Jurkat, Clone E6-1 (cell line): ENCODE results near the gene CFAP77.
A peak's percentile ranks its signal among the peaks of the same experiment; 100 is the strongest.
"Not testable (repeated sequence)": the region's sequence is repeated elsewhere in the genome, so short reads cannot be mapped to it uniquely, and the experiment has no call there.

Source experiments
- DNase-seq: peaks from one replicate; pipeline ENCODE4 v3.0.0-alpha.2; 2011; ENCODE audit warnings: low read depth, low spot score
- H3K4me3 ChIP-seq: 2 replicates; pipeline ENCODE4 v1.5.1; 2011; ENCODE audit warnings: mild to moderate bottlenecking, low read length, control low read depth, moderate library complexity

The CFAP77 gene

GRCh38 chr9:132556714-132557113, 146.7 kb downstream of the CFAP77 start:
- DNase-seq: no peak
- no peak overlapping the region for H3K4me3 ChIP-seq

GRCh38 chr9:132557159-132557558, 147.1 kb downstream of the CFAP77 start:
- no peak for DNase-seq
- no peak overlapping the region for H3K4me3 ChIP-seq

GRCh38 chr9:132559711-132560110, 149.7 kb downstream of the CFAP77 start:
- DNase-seq: no peak
- no peak overlapping the region for H3K4me3 ChIP-seq

GRCh38 chr9:132560616-132561202, 150.7 kb downstream of the CFAP77 start:
- no peak for DNase-seq
- no peak overlapping the region for H3K4me3 ChIP-seq

- no peak for DNase-seq
- no peak overlapping the region for H3K4me3 ChIP-seq
Observed at GRCh38 chr9:132562306-132562573, 152.2 kb downstream of the CFAP77 start.

GRCh38 chr9:132564526-132564925, 154.5 kb downstream of the CFAP77 start:
- no peak for DNase-seq
- H3K4me3 ChIP-seq: no peak overlapping the region

GRCh38 chr9:132568787-132569186, 158.8 kb downstream of the CFAP77 start:
- H3K4me3 ChIP-seq, DNase-seq: not testable (repeated sequence)

GRCh38 chr9:132571806-132572600, 162.0 kb downstream of the CFAP77 start:
- H3K4me3 ChIP-seq: no peak overlapping the region

GRCh38 chr9:132572921-132573320, 162.9 kb downstream of the CFAP77 start:
- DNase-seq: no peak
- H3K4me3 ChIP-seq: no peak overlapping the region

More at GRCh38 chr9:132571806-132572600, 162.0 kb downstream of the CFAP77 start:
- no peak for DNase-seq

GRCh38 chr9:132575005-132575609, 165.1 kb downstream of the CFAP77 start:
- H3K4me3 ChIP-seq: no peak overlapping the region
- peak; percentile 37 for DNase-seq

- H3K4me3 ChIP-seq: no peak overlapping the region
- no peak for DNase-seq
Observed at GRCh38 chr9:132575811-132576210, 165.8 kb downstream of the CFAP77 start.

- no peak for DNase-seq
- H3K4me3 ChIP-seq: no peak overlapping the region
Observed at GRCh38 chr9:132577119-132577518, 167.1 kb downstream of the CFAP77 start.

GRCh38 chr9:132578367-132578932, 168.4 kb downstream of the CFAP77 start:
- DNase-seq: no peak
- H3K4me3 ChIP-seq: no peak overlapping the region

GRCh38 chr9:132579427-132579798, 169.4 kb downstream of the CFAP77 start:
- H3K4me3 ChIP-seq: no peak overlapping the region
- no peak for DNase-seq

- DNase-seq: no peak
- H3K4me3 ChIP-seq: no peak within 1 kb of the TSS
Observed at GRCh38 chr9:132582276-132582785, 172.3 kb downstream of the CFAP77 start, which contains the start of gene BARHL1. Gene BARHL1 (plus strand): TSS chr9:132582606. CDS start chr9:132582798, 192 bp downstream.

- H3K4me3 ChIP-seq: no peak overlapping the region
- no peak for DNase-seq
Observed at GRCh38 chr9:132582786-132583583, 173.0 kb downstream of the CFAP77 start.

- no peak for DNase-seq
- H3K4me3 ChIP-seq: no peak overlapping the region
Observed at GRCh38 chr9:132583584-132584304, 173.7 kb downstream of the CFAP77 start.
